GM19324 (cell line): Measurements from ENCODE around the gene TBCCD1.

ENCODE experiments used
- ATAC-seq: cut with Tn5 transposase; IDR thresholded peaks from one replicate; pipeline ENCODE4 v1.9.1; 2021; ENCODE audit warnings: mild to moderate bottlenecking, moderate library complexity; ENCODE audit not compliant: unreplicated experiment, low FRiP score

TBCCD1 gene

GRCh38 chr3:186523434-186523833 lies 43.7 kb downstream of the TBCCD1 start:
- no peak for ATAC-seq

GRCh38 chr3:186523022-186523421 lies 44.1 kb downstream of the TBCCD1 start:
- no peak for ATAC-seq

DNA sequence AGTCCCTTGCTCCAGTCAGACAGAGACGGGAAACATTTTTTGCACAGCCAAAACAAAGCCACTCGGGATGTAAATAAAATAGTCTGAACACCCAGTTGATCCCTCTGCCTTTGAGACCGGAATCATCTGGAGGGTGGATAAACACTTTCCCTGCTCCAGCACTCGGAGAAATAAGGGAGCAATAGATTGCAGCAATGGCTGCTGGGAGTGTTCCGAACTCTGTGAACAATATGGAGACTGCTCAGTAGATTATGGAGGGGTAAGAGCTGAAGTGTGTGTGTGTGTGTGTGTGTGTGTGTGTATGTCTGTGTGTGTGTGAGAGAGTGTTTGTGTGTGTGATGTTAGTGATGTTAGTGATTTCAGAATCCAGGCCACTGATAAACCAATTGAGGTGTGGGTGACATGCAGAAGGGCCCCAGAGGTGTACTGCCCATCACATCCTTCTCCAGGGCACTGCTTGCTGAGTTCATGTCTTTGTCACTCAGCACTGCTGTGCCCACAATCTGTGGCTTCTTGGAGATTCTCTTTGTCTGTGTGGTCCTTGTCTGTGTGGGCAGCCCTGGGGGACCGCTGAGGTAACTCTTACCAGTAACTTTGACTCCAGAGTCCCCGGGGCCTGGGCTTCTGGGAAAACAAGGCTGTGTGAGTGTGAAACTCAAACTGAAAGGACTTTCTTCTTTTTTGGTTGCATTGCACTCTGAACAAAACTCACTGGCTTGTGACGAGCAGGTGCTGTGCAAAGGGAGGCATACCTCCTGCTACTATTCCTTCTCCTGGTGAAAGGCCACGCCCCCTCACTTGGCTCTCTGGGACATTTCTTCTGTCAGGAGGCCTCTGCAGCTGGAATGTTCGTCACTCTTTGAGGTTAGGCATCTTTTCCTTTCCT lies 45.9 kb downstream of the TBCCD1 start:
- ATAC-seq: peak; percentile 58

GRCh38 chr3:186520431-186520830 lies 46.7 kb downstream of the TBCCD1 start:
- no peak for ATAC-seq

- peak; percentile 40 for ATAC-seq
These were observed 48.0 kb downstream of the TBCCD1 start for GRCh38 chr3:186519021-186519658.

DNA sequence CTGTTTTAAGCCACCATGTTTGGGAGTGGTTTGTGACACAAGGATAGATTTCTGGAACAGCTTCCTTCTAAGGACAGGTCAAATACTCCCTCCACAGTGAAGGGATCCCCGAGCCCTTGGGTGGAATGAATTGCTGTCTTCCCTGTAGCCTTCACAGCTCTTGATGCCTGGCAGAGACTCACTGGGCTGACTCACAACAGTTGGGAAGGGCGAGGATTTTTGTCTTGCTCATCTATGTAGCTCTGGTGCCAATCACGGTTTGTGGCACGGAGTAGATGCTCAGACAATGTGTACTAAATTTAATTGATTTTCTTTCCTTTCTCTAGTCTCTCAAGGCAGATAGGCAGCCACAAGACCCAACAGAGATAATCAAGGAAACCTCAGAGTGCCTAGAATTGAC lies 49.9 kb downstream of the TBCCD1 start:
- no peak for ATAC-seq

GRCh38 chr3:186516646-186517045 lies 50.5 kb downstream of the TBCCD1 start:
- no peak for ATAC-seq

DNA sequence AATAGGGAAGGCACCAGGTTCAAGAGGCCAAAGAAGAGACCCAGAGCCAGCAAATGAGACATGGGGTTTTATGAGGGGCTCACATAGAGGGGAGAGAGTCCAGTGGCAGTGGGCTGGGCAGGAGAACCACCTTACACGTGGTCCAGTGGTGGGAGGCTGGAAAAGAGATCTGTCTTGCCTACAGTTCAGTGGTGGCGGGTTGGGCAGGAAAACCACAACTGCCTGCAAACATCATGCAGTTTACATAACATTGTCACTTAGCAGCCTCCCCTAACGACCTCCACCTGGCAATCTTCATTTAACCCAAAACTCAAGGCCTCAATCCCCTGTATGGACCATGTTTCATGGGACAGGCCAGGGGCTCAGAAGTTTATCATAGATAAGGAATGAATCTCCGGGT lies 52.0 kb downstream of the TBCCD1 start:
- ATAC-seq: no peak

- no peak for ATAC-seq
These were observed 52.7 kb downstream of the TBCCD1 start for GRCh38 chr3:186514296-186515002.

- no peak for ATAC-seq
These were observed 53.8 kb downstream of the TBCCD1 start for GRCh38 chr3:186513386-186513785.

- no peak for ATAC-seq
These were observed 54.4 kb downstream of the TBCCD1 start for GRCh38 chr3:186512570-186513302.

GRCh38 chr3:186511702-186512101 lies 55.4 kb downstream of the TBCCD1 start:
- ATAC-seq: no peak

DNA sequence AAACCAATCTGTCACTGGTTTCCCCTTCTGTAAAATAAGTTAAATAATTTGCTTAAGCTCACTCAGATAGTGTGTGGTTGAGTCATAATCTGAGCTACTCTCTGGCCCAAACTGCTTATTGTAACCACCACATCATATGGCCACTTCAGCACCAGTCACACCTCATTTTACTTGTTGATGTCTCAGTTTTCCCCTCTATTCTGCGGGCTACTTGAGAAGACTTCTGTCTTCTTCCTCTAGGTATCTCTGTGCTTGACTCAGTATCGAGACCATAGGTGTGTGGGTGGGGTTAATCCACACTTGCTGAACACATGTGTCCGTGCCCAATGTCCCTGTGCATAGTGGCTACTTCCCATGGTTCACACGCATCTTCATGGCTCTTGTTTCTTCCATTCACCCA lies 55.9 kb downstream of the TBCCD1 start:
- ATAC-seq: peak; percentile 51

- ATAC-seq: no peak
These were observed 56.6 kb downstream of the TBCCD1 start for GRCh38 chr3:186510374-186511079.

DNA sequence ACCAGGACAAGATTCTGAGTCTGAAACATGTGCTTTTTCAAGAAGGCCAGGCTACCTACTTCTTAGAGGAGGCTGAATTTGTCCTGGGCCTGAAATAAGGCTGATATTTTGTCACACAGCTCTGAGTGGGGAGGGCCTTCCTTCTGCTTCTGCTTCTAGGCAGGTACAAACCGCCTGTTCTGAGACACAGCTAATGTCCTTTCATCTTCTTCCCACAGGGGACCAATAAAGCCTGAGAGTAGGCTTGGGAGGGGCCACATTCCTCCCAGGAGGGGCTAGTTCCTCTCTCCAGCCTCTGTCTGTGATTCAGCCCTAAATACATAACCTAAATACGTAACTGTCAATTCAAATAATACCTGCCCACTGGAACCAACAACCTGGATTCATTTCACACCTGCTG lies 57.7 kb downstream of the TBCCD1 start:
- ATAC-seq: no peak

GRCh38 chr3:186506857-186507256 lies 60.3 kb downstream of the TBCCD1 start:
- no peak for ATAC-seq

- ATAC-seq: no peak
These were observed 60.9 kb downstream of the TBCCD1 start for GRCh38 chr3:186506191-186506739.

- ATAC-seq: no peak
These were observed 64.0 kb downstream of the TBCCD1 start for GRCh38 chr3:186502966-186503712.
